GM20000 (cell line): ENCODE results near the gene ITGB6.

Experiments used
- DNase-seq: peaks from one replicate; pipeline ENCODE4 v3.0.0; 2012; ENCODE audit warnings: low spot score
- CTCF ChIP-seq: IDR thresholded peaks from 2 replicates; pipeline ENCODE4 v1.5.1; 2012; ENCODE audit warnings: mild to moderate bottlenecking, control low read depth; ENCODE audit errors: extremely low read depth, missing control alignments

The ITGB6 gene

GRCh38 chr2:160108646-160109045, 91.4 kb downstream of the ITGB6 start:
- DNase-seq: no peak
- no peak for TF ChIP-seq CTCF

- no peak for TF ChIP-seq CTCF
- DNase-seq: no peak
Observed at GRCh38 chr2:160105366-160105765, 94.7 kb downstream of the ITGB6 start.

- no peak for TF ChIP-seq CTCF
- no peak for DNase-seq
Observed at GRCh38 chr2:160104115-160104514, 96.0 kb downstream of the ITGB6 start.

- TF ChIP-seq CTCF: no peak
- no peak for DNase-seq
Observed at GRCh38 chr2:160097326-160097725, 102.7 kb downstream of the ITGB6 start.

- no peak for DNase-seq
- TF ChIP-seq CTCF: no peak
Observed at GRCh38 chr2:160096409-160096808, 103.7 kb downstream of the ITGB6 start.

GRCh38 chr2:160092445-160092844, 107.6 kb downstream of the ITGB6 start:
- no peak for TF ChIP-seq CTCF
- DNase-seq: no peak

- DNase-seq: no peak
- TF ChIP-seq CTCF: no peak
Observed at GRCh38 chr2:160091381-160091780, 108.7 kb downstream of the ITGB6 start.
